Measurements from ENCODE around the gene NAALADL2.
"Not testable (repeated sequence)": the region's sequence is repeated elsewhere in the genome, so short reads cannot be mapped to it uniquely, and the experiment has no call there.

Gene NAALADL2

GRCh38 chr3:175526191-175526590 is 667.1 kb downstream of the NAALADL2 start:
- no peak for DNase-seq

- no peak for DNase-seq
These were observed 667.6 kb downstream of the NAALADL2 start for GRCh38 chr3:175526609-175527280.

DNA sequence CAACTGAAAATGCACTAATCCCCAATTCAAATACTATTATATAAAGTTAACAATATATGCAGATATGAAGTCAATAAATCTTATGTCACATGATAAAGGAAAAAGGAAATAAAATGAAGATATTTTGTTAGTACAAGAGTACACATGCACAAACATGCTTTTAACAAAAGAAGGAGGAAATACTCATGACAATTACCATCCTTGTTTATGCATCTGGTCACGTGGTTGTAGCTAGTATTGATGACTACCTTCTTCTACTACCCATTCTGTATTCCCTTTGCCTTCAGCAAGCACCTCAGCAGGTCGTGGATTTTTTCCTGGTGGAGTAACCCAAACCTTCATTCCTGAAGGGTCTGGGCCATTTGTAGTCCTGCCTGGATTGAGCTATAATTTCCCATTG is 669.6 kb downstream of the NAALADL2 start:
- DNase-seq: not testable (repeated sequence)

GRCh38 chr3:175535351-175535750 is 676.2 kb downstream of the NAALADL2 start:
- DNase-seq: no peak

- no peak for DNase-seq
These were observed 687.0 kb downstream of the NAALADL2 start for GRCh38 chr3:175546115-175546514.

DNA sequence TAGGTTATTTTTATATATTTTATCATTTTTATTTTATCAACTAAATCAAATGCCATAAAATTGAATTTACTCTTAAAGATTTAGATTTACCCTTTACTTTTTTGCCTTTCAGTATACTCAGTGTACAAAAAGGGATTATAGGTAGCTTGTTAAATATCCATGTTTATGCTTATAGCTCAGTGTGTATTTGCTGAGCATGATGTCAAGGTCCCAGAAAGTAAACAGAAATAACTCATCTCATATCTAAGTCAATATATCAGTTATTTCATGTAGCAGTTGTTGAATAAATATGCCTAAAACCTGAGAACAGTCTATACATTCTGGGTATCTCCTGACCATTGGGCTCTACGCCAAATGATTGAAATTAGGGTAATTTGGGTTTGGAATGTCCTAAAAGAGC is 693.8 kb downstream of the NAALADL2 start:
- no peak for DNase-seq

DNA sequence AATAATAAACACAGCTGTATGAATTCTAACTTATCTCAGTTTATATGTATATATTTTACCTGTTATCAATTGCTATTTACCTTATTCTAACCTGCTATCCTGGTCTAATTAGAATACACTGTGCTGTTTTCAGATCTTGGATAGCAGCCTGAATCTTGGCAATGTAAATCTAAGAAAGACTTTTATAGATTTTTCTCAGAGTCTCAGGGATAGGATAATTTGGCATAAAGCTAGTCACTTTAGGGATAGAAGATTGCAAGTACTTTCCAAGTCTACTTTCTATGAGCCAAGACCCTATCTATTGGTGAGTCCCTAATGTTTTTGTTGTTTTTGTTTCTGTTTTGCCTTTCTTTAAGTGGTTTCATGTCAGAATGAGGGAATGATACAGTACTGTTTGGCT is 695.7 kb downstream of the NAALADL2 start:
- no peak for DNase-seq

DNA sequence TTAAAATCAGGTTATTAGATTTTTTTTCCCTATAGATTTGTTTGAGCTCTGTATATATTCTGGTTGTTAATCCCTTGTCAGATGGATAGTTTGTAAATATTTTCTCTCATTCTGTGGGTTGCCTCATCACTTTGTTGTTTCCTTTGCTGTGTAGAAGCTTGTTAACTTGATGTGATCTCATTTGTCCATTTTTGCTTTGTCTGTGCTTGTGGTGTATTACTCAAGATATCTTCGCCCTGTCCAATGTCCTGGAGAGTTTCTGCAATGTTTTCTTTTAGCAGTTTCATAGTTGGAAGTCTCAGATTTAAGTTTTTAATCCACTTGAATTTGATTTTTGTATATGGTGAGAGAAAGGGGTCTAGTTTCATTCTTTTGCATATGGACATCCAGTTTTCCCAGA is 699.1 kb downstream of the NAALADL2 start:
- DNase-seq: no peak

DNA sequence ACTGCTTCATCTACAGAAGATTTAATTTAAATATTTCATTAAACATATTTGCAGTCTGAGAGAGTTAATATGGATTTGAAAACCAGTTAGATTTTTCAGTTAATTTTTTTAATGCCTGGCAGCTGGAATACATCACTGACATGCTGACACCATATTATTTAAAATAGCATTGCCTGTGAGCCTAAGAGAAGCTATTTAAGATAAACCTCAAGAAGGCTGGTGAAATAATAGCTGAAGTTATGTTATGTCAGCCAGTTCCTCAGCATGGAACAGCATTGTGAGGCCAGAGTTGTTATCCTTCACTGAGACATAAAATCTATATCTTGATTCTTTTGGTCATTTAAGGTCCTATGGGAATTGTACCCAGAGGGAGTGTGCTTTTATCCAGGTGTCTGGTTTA is 705.2 kb downstream of the NAALADL2 start:
- no peak for DNase-seq

DNA sequence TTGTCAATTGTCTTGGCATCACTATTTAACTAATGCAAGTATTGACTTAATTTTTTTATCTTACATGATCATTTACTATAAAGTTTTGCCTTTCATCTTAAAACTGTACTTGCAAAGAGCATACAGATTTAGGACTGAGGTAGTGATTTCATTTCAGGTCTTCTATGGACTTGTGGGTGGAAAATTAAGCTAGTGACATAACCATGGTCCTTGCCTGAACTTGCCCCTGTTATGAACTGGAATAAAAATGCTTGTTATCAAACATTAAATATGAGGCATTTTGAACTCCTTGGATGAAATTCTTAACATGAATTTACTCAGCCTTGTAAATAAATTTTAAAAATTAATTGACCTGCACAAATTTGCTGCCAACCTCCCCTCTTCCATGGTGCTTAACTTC is 712.0 kb downstream of the NAALADL2 start:
- DNase-seq: no peak

GRCh38 chr3:175573226-175573625 is 714.1 kb downstream of the NAALADL2 start:
- DNase-seq: no peak

- DNase-seq: no peak
These were observed 721.2 kb downstream of the NAALADL2 start for GRCh38 chr3:175580318-175580717.

DNA sequence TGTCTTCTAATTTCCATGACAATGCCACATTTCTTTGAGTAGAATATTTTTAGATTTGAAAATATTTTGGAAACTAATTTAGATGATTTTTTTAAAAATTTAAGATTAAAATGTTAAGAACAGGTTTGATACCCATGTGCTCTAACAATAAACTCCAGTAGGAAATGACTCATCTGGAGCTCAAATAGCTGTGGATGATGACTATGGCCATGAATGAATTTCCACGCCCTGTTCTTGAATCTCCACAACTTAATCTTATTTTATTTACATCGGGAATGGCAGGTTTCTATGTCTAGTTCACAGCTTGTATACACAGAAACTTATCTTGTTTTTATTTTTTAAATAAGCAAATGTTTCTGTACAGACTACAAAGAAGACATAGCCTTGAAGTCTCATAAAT is 726.8 kb downstream of the NAALADL2 start:
- DNase-seq: no peak

DNA sequence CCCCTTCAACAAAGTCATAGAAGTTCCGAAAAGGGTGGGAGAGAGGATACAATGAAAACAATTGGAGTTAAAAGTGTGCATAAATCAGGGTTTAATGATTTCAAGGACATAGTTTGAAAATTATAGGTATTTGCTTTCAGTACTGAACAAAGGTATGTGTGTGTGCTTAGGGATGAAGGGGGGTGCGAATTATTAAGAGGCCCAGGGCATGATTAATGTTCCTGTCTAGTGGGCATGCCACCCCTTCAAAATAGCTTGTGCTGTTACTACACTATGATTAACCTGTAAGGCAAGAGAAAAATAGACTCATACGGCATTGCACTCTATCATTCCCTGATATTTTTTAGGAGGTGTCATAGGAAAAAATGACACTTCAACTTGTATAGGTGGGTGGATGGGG is 731.6 kb downstream of the NAALADL2 start:
- DNase-seq: no peak

DNA sequence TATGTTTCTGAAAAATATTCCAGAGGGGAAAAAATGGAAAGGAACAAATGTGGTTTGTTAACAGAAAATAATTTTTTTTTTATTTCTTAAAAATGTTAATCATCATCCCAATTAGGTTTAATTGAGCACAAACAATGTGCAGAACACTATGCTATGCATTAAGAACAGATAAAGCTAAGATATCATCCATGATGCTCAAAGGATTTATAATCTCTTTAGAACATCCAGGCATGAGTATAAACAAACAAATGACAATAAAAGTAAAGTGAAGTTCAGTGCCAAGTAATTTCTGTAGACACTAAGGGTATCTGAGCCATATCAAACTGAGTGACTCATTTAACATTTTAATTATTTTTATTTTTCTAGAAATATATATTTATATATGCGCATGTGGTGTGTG is 732.2 kb downstream of the NAALADL2 start:
- no peak for DNase-seq

DNA sequence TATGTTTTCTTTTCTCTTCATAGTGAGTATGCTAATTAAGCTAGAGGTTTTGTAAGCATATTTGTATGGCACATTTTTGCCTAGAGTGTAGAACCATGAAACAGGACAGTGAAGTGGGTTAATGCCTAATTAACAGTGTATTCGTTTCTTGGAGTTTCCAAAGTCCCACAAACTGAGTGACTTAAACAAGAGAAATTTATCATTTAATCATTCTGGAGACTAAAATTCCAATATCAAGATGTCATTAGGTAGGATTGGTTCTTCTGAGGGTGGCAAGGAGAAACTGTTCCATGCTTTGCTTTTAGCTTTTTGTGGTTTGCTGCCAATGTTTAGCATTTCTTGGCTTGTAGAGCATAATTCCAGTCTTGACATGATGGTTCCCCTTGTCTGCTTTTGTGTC is 734.2 kb downstream of the NAALADL2 start:
- DNase-seq: no peak

- no peak for DNase-seq
These were observed 739.6 kb downstream of the NAALADL2 start for GRCh38 chr3:175598740-175599139.

DNA sequence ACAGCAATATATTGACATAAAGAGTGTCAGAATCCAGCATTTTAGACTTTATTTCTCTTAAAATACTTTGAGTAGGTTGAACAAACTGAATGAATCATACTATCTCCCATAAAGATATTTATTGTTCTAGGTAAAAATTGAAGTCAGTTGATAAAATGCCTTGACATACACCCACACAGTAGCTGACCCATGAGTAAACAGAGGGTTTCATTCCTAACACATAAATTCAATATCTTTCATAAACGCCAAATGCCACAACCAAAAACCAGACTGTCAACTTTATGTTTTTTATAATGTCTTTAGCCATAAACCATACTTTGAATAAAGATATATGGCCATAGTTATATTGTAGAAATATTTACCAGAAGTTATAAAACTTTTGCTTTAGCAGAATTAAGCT is 742.4 kb downstream of the NAALADL2 start:
- no peak for DNase-seq

DNA sequence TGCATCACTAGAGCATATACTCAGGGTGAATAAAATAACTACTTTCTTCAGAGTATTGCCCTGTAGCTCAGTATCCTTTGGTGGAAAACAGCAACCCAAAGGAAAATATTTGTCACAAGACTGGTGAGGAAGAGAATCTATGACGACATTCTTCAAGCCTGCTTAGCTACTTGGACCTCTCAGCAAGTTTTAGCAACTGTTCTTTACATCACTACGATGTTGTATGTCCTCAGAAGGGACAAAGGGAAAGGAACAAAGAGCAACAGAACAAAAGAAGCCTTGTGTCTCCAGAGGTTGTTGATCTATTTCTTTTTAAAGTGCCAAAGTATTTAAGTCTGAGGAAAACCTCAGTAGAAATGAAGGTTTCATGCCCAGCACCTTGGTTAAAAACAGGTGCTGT is 746.7 kb downstream of the NAALADL2 start:
- DNase-seq: no peak

GRCh38 chr3:175606650-175607318 is 747.6 kb downstream of the NAALADL2 start:
- no peak for DNase-seq

DNA sequence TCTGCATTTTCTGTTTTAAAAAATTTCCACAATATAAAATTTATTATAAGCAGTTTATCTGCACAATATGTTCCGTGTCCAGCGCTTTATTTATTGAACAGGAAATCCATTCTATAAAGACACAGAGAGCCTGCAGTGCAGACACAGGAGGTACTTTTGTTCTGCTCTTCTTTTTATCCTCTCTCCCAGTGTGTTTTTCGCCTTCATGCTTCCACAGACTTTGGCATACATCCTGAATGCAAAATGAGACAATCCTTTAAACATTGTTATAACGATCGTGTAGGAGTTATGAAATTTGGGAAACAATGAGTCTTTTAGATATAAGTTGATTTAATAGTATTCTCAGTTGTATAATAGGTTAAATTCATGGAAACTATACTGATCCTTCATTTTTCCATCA is 749.2 kb downstream of the NAALADL2 start:
- no peak for DNase-seq

- no peak for DNase-seq
These were observed 749.8 kb downstream of the NAALADL2 start for GRCh38 chr3:175608911-175609310.

- DNase-seq: no peak
These were observed 753.5 kb downstream of the NAALADL2 start for GRCh38 chr3:175612487-175613196.

GRCh38 chr3:175614107-175614506 is 755.0 kb downstream of the NAALADL2 start:
- not testable (repeated sequence) for DNase-seq

Data from AML-193 (cell line).